H9 (cell line): Measurements from ENCODE around the gene OSBPL10. TPM values are rescaled to one million over a fixed set of nuclear protein-coding genes. Genes with fewer than 3 reads are reported as not detected.

Experiments used
- DNase-seq: peaks from one replicate; pipeline ENCODE4 v3.0.0-alpha.2; 2017
- H2AFZ ChIP-seq: one replicate; pipeline ENCODE4 v1.6.1; 2013; ENCODE audit warnings: mild to moderate bottlenecking, low read length, control low read depth, moderate library complexity
- H2AK5ac ChIP-seq: 2 replicates; pipeline ENCODE4 v1.6.1; 2013; ENCODE audit warnings: low read length, control low read depth, mixed read lengths; ENCODE audit not compliant: insufficient read length
- H2BK120ac ChIP-seq: one replicate; pipeline ENCODE4 v1.6.1; 2013; ENCODE audit warnings: low read depth, mild to moderate bottlenecking, low read length, control low read depth, inconsistent platforms; ENCODE audit not compliant: poor library complexity, severe bottlenecking
- H2BK12ac ChIP-seq: 2 replicates; pipeline ENCODE4 v1.6.1; 2013; ENCODE audit warnings: low read length, control low read depth, mixed read lengths, low read depth; ENCODE audit not compliant: insufficient read length
- H2BK15ac ChIP-seq: 2 replicates; pipeline ENCODE4 v1.6.1; 2013; ENCODE audit warnings: low read depth, low read length, control low read depth
- H2BK20ac ChIP-seq: one replicate; pipeline ENCODE4 v1.6.1; 2013; ENCODE audit warnings: low read depth, mild to moderate bottlenecking, low read length, control low read depth, inconsistent platforms; ENCODE audit not compliant: poor library complexity, severe bottlenecking
- H2BK5ac ChIP-seq: 2 replicates; pipeline ENCODE4 v1.6.1; 2013; ENCODE audit warnings: low read length, control low read depth, mixed read lengths; ENCODE audit not compliant: insufficient read length
- H3K14ac ChIP-seq: 2 replicates; pipeline ENCODE4 v1.6.1; 2013; ENCODE audit warnings: low read length, control low read depth; ENCODE audit not compliant: insufficient read depth
- H3K18ac ChIP-seq: 2 replicates; pipeline ENCODE4 v1.6.1; 2013; ENCODE audit warnings: low read depth, mild to moderate bottlenecking, mixed read lengths, low read length, control low read depth; ENCODE audit not compliant: insufficient read length
- H3K23ac ChIP-seq: 2 replicates; pipeline ENCODE4 v1.6.1; 2013; ENCODE audit warnings: low read length, control low read depth, mixed read lengths, low read depth; ENCODE audit not compliant: insufficient read length
- H3K23me2 ChIP-seq: 2 replicates; pipeline ENCODE4 v1.6.1; 2013; ENCODE audit warnings: low read depth, mild to moderate bottlenecking, mixed read lengths, low read length, control low read depth; ENCODE audit not compliant: insufficient read length, poor library complexity, severe bottlenecking
- H3K27ac ChIP-seq: 2 replicates; pipeline ENCODE4 v1.5.1; 2013; ENCODE audit warnings: low read length, control low read depth, mixed read lengths, low read depth; ENCODE audit not compliant: insufficient read length
- H3K27me3 ChIP-seq: 2 replicates; pipeline ENCODE4 v1.6.1; 2013; ENCODE audit warnings: low read length, control low read depth, inconsistent platforms; ENCODE audit not compliant: insufficient read depth
- H3K4ac ChIP-seq: 2 replicates; pipeline ENCODE4 v1.6.1; 2013; ENCODE audit warnings: low read depth, mild to moderate bottlenecking, control low read depth, inconsistent platforms, low read length, moderate library complexity
- H3K4me1 ChIP-seq: 2 replicates; pipeline ENCODE4 v1.6.1; 2013; ENCODE audit warnings: low read length, control low read depth, inconsistent platforms; ENCODE audit not compliant: insufficient read depth
- H3K4me2 ChIP-seq: 2 replicates; pipeline ENCODE4 v1.6.1; 2013; ENCODE audit warnings: low read length, control low read depth, mixed read lengths; ENCODE audit not compliant: insufficient read length, insufficient read depth
- H3K56ac ChIP-seq: 2 replicates; pipeline ENCODE4 v1.6.1; 2013; ENCODE audit warnings: low read depth, mild to moderate bottlenecking, mixed read lengths, low read length, control low read depth; ENCODE audit not compliant: insufficient read length
- H3K79me1 ChIP-seq: 2 replicates; pipeline ENCODE4 v1.6.1; 2013; ENCODE audit warnings: low read depth, mild to moderate bottlenecking, moderate library complexity, low read length, control low read depth, inconsistent platforms; ENCODE audit not compliant: insufficient read depth, poor library complexity, severe bottlenecking
- H3K79me2 ChIP-seq: 2 replicates; pipeline ENCODE4 v1.6.1; 2013; ENCODE audit warnings: low read length, control low read depth, inconsistent platforms; ENCODE audit not compliant: insufficient read depth
- H3K9ac ChIP-seq: 2 replicates; pipeline ENCODE4 v1.6.1; 2013; ENCODE audit warnings: low read length, control low read depth, mixed read lengths; ENCODE audit not compliant: insufficient read length; ENCODE audit errors: extremely low read depth
- H3K9me3 ChIP-seq: one replicate; pipeline ENCODE4 v1.6.1; 2013; ENCODE audit warnings: low read depth, low read length, inconsistent platforms; ENCODE audit not compliant: control insufficient read depth
- H3T11ph ChIP-seq: one replicate; pipeline ENCODE4 v1.6.1; 2013; ENCODE audit warnings: mild to moderate bottlenecking, low read length, control low read depth, inconsistent platforms
- H4K20me1 ChIP-seq: one replicate; pipeline ENCODE4 v1.6.1; 2013; ENCODE audit not compliant: control insufficient read depth, insufficient read length, insufficient read depth
- H4K5ac ChIP-seq: 2 replicates; pipeline ENCODE4 v1.6.1; 2013; ENCODE audit warnings: low read depth, mild to moderate bottlenecking, mixed read lengths, low read length, control low read depth; ENCODE audit not compliant: insufficient read length
- H4K8ac ChIP-seq: replicated peaks from 2 replicates; pipeline ENCODE4 v1.6.1; 2013; ENCODE audit warnings: low read length, control low read depth, mixed read lengths, low read depth; ENCODE audit not compliant: insufficient read length
- H4K91ac ChIP-seq: 2 replicates; pipeline ENCODE4 v1.6.1; 2013; ENCODE audit warnings: low read depth, mild to moderate bottlenecking, moderate library complexity, mixed read lengths, low read length, control low read depth; ENCODE audit not compliant: insufficient read length
- H3K27ac Mint-ChIP-seq, 3 experiments: 2 replicates in 2 of 3; 3 replicates in 1 of 3; pipeline ENCODE4 v1.8.0; 2020 to 2021; ENCODE audit warnings: mixed read lengths in 3 of 3, mild to moderate bottlenecking in 1 of 3, moderate library complexity in 1 of 3
- H3K27me3 Mint-ChIP-seq: 2 replicates; pipeline ENCODE4 v1.8.0; 2021; ENCODE audit warnings: low read depth, mild to moderate bottlenecking, moderate library complexity, mixed read lengths
- H3K36me3 Mint-ChIP-seq, 3 experiments: 2 replicates in 2 of 3; 3 replicates in 1 of 3; pipeline ENCODE4 v1.8.0; 2020 to 2021; ENCODE audit warnings: low read depth in 3 of 3, mixed read lengths in 3 of 3; ENCODE audit not compliant: insufficient read depth in 1 of 3
- H3K4me1 Mint-ChIP-seq, 2 experiments: 2 replicates each; pipeline ENCODE4 v1.8.0; 2020; ENCODE audit warnings: mixed read lengths in 2 of 2
- H3K4me3 Mint-ChIP-seq, 2 experiments: 2 replicates in 1 of 2; 3 replicates in 1 of 2; pipeline ENCODE4 v1.8.0; 2020 to 2021; ENCODE audit warnings: mild to moderate bottlenecking in 2 of 2, mixed read lengths in 2 of 2, moderate library complexity in 1 of 2
- H3K9me3 Mint-ChIP-seq, 2 experiments: 2 replicates in 1 of 2; 3 replicates in 1 of 2; pipeline ENCODE4 v1.8.0; 2020; ENCODE audit warnings: mild to moderate bottlenecking in 2 of 2, mixed read lengths in 2 of 2, moderate library complexity in 1 of 2
- CTCF ChIP-seq: fragments of 200-600 bp; sonication (generic); conservative IDR thresholded peaks from 3 replicates; pipeline ENCODE4 v1.8.0; 2021; ENCODE audit warnings: antibody characterized with exemption, mild to moderate bottlenecking
- total RNA-seq: library from RNA; stranded (reverse); gene quantifications from 2 replicates; pipeline ENCODE4 v1.2.1, GENCODE V29; 2021

OSBPL10 gene
- total RNA-seq, 1 experiment from 2014 or later, result 42.7 TPM

- Histone ChIP-seq H3K23me2 (peaks cover 4% of the 10 kb centered on the region), H3K4ac (no peak overlapping the region), H2AFZ (no peak overlapping the region), H4K91ac (no peak overlapping the region), H4K20me1 (no peaks in the 10 kb centered on the region), H2BK5ac (no peak overlapping the region), H3K9me3 (peaks cover 11% of the 10 kb centered on the region), H2BK12ac (no peak overlapping the region), H3K27me3 (no peaks in the 10 kb centered on the region), H2AK5ac (no peak overlapping the region), H2BK120ac (no peak overlapping the region), H3K18ac (no peak overlapping the region), H2BK15ac (no peak overlapping the region), H3K23ac (no peak overlapping the region), H4K5ac (no peak overlapping the region), H3K4me2 (no peak overlapping the region), H2BK20ac (no peak overlapping the region), H3K79me1 (no peaks in the 10 kb centered on the region), H3K27ac (no peak overlapping the region), H3T11ph (no peak overlapping the region), H3K9ac (no peak overlapping the region), H3K56ac (no peak overlapping the region), H3K4me1 (peaks cover 7% of the 10 kb centered on the region; the same call in 1 of the 2 replicates), H3K79me2 (peaks cover 52% of the 10 kb centered on the region), H4K8ac (no peak overlapping the region), H3K14ac (no peak overlapping the region)
- Mint-ChIP-seq H3K27me3 (no peaks in the 10 kb centered on the region), H3K9me3 (peaks cover 22 to 28% of the 10 kb centered on the region in 2 experiments), H3K27ac (no peak overlapping the region), H3K36me3 (peaks cover 35 to 53% (median 41%) of the 10 kb centered on the region in 3 experiments), H3K4me1 (peaks cover 52 to 54% of the 10 kb centered on the region in 2 experiments), H3K4me3 (no peak overlapping the region)
- no peak for DNase-seq
- TF ChIP-seq CTCF, result no peak
These were observed 25.5 kb downstream of the OSBPL10 start for GRCh38 chr3:31955581-31955980.
